NOMO-1 treated with DMSO at 0.1 percent for 48 hours (cell line): Measurements from ENCODE around the gene COL4A1.
A peak's percentile ranks its signal among the peaks of the same experiment; 100 is the strongest.

Source experiments
- DNase-seq: peaks from one replicate; lab custom pipeline; 2025; ENCODE audit not compliant: unreplicated experiment; lab: John Stamatoyannopoulos, UW

The COL4A1 gene

GRCh38 chr13:110341445-110342244 lies 34.7 kb upstream of the COL4A1 start:
- DNase-seq = peak; percentile 71

DNA sequence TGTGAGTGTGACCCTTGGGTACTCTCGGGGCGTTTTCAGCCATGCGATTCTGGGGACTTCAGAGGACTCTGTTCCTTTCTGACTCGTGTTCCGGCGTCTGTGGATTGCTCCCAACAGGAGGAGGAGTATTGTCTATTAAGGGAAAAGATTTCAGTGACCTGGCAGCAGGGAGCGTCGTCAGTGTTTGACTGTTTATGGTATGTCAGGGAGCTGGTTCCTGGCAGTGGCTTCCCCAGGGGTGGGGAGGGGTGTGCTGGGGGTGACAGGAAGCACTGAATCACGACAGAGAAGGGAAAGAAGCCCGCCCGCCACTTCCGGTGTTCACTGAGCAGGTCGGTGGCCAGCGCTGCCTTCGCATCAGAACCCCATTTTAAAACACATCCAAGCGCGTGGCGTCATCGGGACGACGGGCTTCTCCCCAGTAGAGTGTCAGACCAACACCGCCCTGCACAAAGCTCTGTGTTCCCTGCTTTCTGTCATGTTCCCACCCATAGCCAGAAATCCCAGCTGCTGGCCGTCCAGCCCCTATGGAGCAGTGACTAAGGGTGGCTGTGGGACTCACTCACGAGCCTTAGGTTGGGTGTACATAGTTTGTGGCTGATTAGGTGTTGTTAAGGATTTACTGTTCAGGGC lies 34.0 kb upstream of the COL4A1 start:
- no peak for DNase-seq

DNA sequence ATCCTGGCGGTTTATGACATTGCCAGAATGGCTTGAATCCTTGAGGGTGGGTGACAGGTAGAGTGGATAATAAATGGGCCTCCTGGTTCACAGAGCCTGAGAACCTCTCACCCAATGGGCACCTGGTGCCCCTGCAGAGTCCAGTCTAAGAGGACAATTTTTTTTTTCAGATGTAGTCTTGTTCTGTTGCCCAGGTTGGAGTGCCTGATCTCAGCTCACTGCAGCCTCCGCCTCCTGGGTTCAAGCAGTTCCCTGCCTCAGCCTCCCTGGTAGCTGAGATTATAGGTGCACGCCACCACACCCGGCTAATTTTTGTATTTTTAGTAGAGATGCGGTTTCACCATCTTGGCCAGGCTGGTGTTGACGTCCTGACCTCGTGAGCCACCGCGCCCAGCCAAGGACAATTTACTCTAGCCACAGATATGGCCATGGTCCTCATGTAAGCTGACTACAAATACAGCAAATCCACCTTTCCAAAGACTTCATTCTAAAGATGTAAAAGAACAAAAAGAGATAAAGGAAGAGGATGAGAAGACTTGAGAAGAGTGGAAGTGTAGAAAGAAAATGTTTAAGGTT lies 33.1 kb upstream of the COL4A1 start:
- no peak for DNase-seq

DNA sequence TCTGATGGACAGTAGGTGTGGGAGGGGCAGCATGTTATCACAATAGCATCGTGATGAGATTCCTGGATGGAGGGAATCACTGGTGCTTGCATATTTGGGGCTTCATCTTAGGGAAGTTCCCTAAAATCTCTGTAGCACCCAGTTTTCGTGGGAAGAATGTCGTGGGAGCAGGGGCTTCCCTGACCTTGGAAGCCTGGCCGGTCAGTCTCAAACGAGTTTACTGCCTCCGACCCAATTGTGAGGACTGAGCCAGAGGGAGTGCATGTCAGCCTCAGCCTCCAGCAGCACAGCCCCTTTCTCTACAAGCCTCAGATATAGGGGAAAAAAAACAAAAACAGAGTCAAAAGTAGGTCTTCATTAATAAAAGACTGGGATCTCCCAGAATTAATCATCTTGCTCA lies 32.3 kb upstream of the COL4A1 start:
- no peak for DNase-seq

DNA sequence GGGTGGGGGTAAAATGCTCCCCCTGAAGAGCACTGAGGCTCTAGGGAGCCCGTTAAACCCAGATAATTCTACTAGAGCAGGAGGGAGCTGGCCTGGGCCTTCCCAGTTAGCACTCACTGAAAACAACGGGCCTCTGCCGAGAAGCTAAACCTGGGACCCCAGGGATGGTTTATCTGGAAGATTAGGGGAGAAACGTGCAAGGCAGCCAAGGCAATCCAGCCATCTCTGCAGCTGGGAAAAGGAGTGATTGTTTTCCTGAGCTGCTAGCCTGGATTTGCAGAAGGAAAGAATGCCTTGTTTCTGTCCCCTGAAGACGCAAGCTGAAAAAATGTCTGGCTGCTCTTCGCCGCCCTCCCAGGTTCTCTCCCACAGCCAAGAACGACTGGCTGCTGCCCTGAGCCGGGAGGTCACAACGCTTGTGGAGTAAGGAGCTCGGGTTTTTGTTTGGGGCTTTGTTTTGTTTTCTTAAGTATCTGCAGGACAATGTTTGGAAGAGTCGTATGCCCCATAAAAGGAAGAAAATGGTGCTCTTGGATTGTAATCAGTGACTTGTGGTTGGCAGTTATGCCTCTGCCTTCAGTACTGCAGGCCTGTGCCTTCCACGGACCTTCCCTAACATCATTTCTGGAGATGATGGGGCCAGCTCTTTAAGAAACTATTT lies 31.6 kb upstream of the COL4A1 start:
- no peak for DNase-seq

DNA sequence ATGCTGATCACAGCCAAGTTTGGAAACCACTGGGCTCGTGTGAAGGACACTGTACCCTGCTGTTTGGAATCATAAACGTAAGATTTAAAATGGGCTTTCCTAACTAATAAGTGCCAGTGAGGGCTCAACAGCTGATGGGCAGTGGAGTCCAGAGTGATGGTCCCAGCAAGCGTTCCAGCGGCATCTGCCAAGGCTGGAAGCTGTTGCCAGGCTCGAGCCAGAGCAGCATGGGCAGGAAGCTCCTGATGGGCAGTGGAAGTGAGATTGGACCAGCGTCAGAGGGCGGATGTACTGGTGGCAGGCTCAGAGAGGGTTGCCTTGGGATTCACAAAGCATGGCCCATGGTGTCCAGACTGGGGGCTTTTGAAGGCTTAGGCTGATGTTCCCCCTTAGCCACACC lies 30.3 kb upstream of the COL4A1 start:
- DNase-seq = no peak

- no peak for DNase-seq
These were observed 29.7 kb upstream of the COL4A1 start for GRCh38 chr13:110336681-110337080.

GRCh38 chr13:110336108-110336507 lies 29.2 kb upstream of the COL4A1 start:
- no peak for DNase-seq

- DNase-seq = no peak
These were observed 28.0 kb upstream of the COL4A1 start for GRCh38 chr13:110334841-110335490.

DNA sequence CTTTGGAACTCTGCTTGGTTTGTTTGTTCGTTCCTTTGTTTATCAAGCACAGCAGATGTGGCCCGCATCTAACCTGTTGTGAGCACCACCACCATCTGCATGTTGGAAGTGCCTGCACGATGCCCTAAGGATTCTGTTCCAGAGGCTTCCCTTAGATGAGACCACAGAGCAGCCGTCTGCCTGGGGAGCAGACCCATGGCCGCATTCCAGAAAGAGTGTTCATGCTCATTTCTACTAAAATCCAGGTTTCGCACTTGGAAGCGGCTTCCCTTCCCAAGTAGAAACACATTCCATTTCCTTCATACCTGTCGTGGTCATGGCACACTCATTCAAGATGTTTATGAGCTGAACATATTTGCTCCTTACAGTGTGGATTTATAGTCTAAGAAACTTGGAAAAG lies 27.3 kb upstream of the COL4A1 start:
- no peak for DNase-seq

- no peak for DNase-seq
These were observed 26.9 kb upstream of the COL4A1 start for GRCh38 chr13:110333837-110334236.

- no peak for DNase-seq
These were observed 25.8 kb upstream of the COL4A1 start for GRCh38 chr13:110332750-110333149.

- no peak for DNase-seq
These were observed 24.4 kb upstream of the COL4A1 start for GRCh38 chr13:110331362-110331761.

GRCh38 chr13:110330491-110331011 lies 23.6 kb upstream of the COL4A1 start:
- DNase-seq = no peak

DNA sequence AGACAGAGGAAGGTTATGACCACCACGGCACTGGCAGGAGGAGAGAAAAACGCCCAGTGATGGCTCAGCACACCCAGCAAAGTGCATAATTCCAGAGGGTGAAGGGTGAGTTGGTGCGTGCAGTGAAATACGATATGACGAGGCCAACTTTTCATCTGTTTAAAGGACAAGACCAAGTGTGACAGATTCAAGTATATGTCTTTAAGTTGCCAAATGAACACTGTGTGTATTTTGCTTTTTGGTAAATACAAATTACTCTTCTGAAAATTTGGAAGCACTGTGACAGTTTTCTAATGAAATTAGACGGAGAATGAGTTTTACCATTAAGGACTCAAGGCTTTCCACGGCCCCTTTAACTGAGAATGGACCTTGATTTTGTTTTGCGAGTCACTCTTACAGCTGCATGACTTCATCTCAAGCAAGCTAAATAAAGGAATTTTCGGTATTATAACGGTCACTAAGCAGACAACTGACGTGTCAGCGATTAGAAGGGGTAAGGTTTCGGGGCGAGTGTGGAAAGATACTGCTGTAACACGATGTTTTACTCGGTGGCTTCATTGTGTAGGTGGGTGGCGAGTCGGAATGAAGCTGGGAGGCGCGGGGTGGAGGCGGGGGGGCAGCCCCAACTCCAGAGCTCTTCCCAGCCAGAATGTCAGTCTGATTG lies 23.0 kb upstream of the COL4A1 start:
- no peak for DNase-seq

- DNase-seq = no peak
These were observed 22.3 kb upstream of the COL4A1 start for GRCh38 chr13:110329258-110329657.

GRCh38 chr13:110328573-110328972 lies 21.6 kb upstream of the COL4A1 start:
- no peak for DNase-seq

DNA sequence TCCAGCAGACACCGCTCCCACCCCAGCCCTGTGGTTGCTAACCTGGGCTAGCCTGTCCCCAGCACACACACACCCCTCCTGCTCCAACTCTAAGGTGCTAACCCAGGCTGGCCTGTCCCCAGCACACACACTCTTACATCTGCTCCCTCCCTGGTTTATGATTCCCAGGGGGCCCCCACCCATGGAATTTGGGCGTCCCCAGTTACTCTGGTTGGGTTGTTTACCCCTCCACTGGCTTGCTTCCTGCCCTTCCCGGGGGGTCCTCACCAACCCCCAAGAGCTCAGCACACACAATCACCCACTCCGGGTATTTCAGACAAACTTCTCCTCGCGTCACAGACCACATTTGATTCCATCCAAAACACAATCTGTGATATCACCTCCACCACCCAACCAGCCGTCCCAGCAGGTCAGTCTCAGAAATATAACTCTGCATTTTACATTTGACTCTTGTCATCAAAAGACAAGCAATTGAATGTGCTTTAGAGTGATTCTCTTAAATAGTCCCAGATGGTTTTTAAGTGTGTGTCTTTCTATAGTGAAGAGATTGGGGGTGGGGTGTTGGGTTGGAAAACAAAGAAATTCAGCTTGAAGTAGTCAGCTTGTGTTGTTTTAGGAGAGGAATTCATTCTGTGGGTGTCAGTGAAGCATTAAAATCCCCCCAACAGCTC lies 20.2 kb upstream of the COL4A1 start:
- no peak for DNase-seq

- no peak for DNase-seq
These were observed 19.4 kb upstream of the COL4A1 start for GRCh38 chr13:110326263-110326904.
